NK-92 (cell line): Measurements from ENCODE around the gene NR2F2.

Experiments
- DNase-seq: peaks from one replicate; lab custom pipeline; 2025; ENCODE audit not compliant: unreplicated experiment; lab: John Stamatoyannopoulos, UW

Gene NR2F2

GRCh38 chr15:96352604-96353405, 22.3 kb downstream of the NR2F2 start:
- DNase-seq: no peak

GRCh38 chr15:96353416-96353929, 23.0 kb downstream of the NR2F2 start:
- DNase-seq: no peak

- no peak for DNase-seq
These were observed 23.6 kb downstream of the NR2F2 start for GRCh38 chr15:96353930-96354730.

GRCh38 chr15:96354731-96355567, 24.4 kb downstream of the NR2F2 start:
- DNase-seq: no peak

GRCh38 chr15:96355568-96356187, 25.2 kb downstream of the NR2F2 start:
- no peak for DNase-seq

- DNase-seq: no peak
These were observed 26.3 kb downstream of the NR2F2 start for GRCh38 chr15:96356494-96357455.

GRCh38 chr15:96358001-96358801, 27.7 kb downstream of the NR2F2 start:
- no peak for DNase-seq

- no peak for DNase-seq
These were observed 28.5 kb downstream of the NR2F2 start for GRCh38 chr15:96358821-96359615.

GRCh38 chr15:96359616-96360521, 29.4 kb downstream of the NR2F2 start:
- no peak for DNase-seq

- no peak for DNase-seq
These were observed 30.2 kb downstream of the NR2F2 start for GRCh38 chr15:96360581-96361308.

GRCh38 chr15:96361309-96362010, 31.0 kb downstream of the NR2F2 start:
- no peak for DNase-seq

- DNase-seq: no peak
These were observed 31.7 kb downstream of the NR2F2 start for GRCh38 chr15:96362011-96362754.

- no peak for DNase-seq
These were observed 32.5 kb downstream of the NR2F2 start for GRCh38 chr15:96362755-96363651.

GRCh38 chr15:96363707-96364106, 33.2 kb downstream of the NR2F2 start:
- no peak for DNase-seq
